ENCODE results near the gene SFN. TPM values are rescaled to one million over a fixed set of nuclear protein-coding genes. Genes with fewer than 3 reads are reported as not detected.

The SFN gene
- total RNA-seq (2012; rRNA removed), result 0.18 TPM in 1 of 2 replicates, not detected in the other
- 0.17 and 0.34 TPM in 2 replicates for polyA plus RNA-seq (2012; rRNA removed)
- polyA plus RNA-seq (2012; cell fraction: cytosol; rRNA removed), result 0.13 TPM in 1 of 2 replicates, not detected in the other
- polyA plus RNA-seq (2012; cell fraction: nucleus; rRNA removed; ENCODE audit: low replicate concordance), result 0.58 and 0.98 TPM in 2 replicates
- Bru-seq, nascent RNA, result percentile 27 among the genes with signal in this experiment
- percentile 26 among the genes with signal in this experiment for BruChase-seq, experiment 1, labeled RNA remaining after a 6-hour chase
- BruChase-seq, experiment 2, labeled RNA remaining after a 2-hour chase, result percentile 25 among the genes with signal in this experiment
- long read RNA-seq, result 0 reads

DNA sequence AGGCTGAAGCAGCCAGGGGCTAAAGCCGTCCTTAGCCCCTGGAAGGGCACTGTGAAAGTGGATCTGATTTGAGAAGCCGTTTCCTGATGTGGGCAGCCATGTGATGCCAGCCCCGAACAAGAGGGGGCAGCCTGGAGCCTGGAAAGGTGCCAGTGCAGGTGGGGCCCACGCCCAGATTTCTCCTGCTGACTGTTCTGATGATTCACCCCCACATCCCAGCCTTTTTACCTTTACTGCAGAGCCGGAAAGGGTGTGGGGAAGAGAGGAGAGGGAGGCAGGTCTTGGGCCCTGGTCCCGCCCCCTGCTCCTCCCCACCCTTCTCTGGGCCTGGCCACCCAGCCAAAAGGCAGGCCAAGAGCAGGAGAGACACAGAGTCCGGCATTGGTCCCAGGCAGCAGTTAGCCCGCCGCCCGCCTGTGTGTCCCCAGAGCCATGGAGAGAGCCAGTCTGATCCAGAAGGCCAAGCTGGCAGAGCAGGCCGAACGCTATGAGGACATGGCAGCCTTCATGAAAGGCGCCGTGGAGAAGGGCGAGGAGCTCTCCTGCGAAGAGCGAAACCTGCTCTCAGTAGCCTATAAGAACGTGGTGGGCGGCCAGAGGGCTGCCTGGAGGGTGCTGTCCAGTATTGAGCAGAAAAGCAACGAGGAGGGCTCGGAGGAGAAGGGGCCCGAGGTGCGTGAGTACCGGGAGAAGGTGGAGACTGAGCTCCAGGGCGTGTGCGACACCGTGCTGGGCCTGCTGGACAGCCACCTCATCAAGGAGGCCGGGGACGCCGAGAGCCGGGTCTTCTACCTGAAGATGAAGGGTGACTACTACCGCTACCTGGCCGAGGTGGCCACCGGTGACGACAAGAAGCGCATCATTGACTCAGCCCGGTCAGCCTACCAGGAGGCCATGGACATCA lies at the start of gene SFN:
TSS of gene SFN (plus strand) at position 369 of the 904 bp plus-strand sequence. CDS start at position 433, 64 bp downstream.
- Histone ChIP-seq H4K8ac (ENCODE audit: low read depth in 2 of 2, low read length in 2 of 2) (peak within 1 kb of the TSS in 1 of 2 experiments; percentile 70; a peak in 2 of 4 replicates), H2BK120ac (ENCODE audit: low read depth, low read length) (0 out of 2 replicates have a peak within 1 kb of the TSS, but pooled peaks have one; percentile 49), H2AK9ac (replicated peaks; ENCODE audit: low read depth, low read length, poor library complexity) (peak within 1 kb of the TSS; percentile 97), H3K56ac (ENCODE audit: extremely low read depth, insufficient read depth, low read length) (no peak within 1 kb of the TSS), H3K36me3 (ENCODE audit: control insufficient read depth, insufficient read depth, low read length) (no peaks in the 10 kb centered on the region), H3K4me2 (ENCODE audit: low read depth, low read length) (no peak within 1 kb of the TSS; the same call in 1 of the 2 replicates), H2BK5ac (ENCODE audit: low read depth, low read length, poor library complexity, severe bottlenecking) (peak within 1 kb of the TSS; percentile 45), H3K4ac (ENCODE audit: low read depth, low read length) (peak within 1 kb of the TSS; percentile 77; the same call in 1 of the 2 replicates), H3K9me3 (ENCODE audit: control insufficient read depth, insufficient read depth, low read length) (no peaks in the 10 kb centered on the region), H2AFZ (replicated peaks; ENCODE audit: low read length, poor library complexity) (peak within 1 kb of the TSS; percentile 88), H3K9me1 (ENCODE audit: insufficient read depth, low read length) (peaks cover 12% of the 10 kb centered on the region), H3K23ac (ENCODE audit: low read depth, low read length) (peak within 1 kb of the TSS; percentile 74), H4K91ac (ENCODE audit: insufficient read depth, low read depth, low read length) (peak within 1 kb of the TSS; percentile 80; the same call in 1 of the 2 replicates), H3K27me3 (ENCODE audit: control insufficient read depth, insufficient read depth, low read length) (no peaks in the 10 kb centered on the region), H3K27ac (ENCODE audit: insufficient read depth, low read length) (peak within 1 kb of the TSS; percentile 71; the same call in 1 of the 2 replicates), H4K20me1 (ENCODE audit: insufficient read depth, low read length) (no peaks in the 10 kb centered on the region), H2BK15ac (ENCODE audit: low read depth, low read length) (no peak within 1 kb of the TSS), H3K18ac (ENCODE audit: low read depth, low read length) (no peak within 1 kb of the TSS), H3K14ac (replicated peaks; ENCODE audit: low read depth, low read length) (peak within 1 kb of the TSS; percentile 51; the same call in 1 of the 2 replicates), H3K4me3 (ENCODE audit: insufficient read depth, low read depth, low read length) (no peak within 1 kb of the TSS), H2AK5ac (ENCODE audit: low read depth, low read length) (peak within 1 kb of the TSS; percentile 87), H3K9ac (ENCODE audit: low read depth, low read length) (no peak within 1 kb of the TSS), H2BK20ac (ENCODE audit: low read depth, low read length) (no peak within 1 kb of the TSS), H3K79me1 (ENCODE audit: low read depth in 1 of 2, low read length in 2 of 2) (0 out of 4 replicates have a peak, but pooled peaks cover 0 to 3% of the 10 kb centered on the region in 2 experiments), H3K4me1 (ENCODE audit: control insufficient read depth, insufficient read depth, low read length) (peaks cover 4% of the 10 kb centered on the region), H4K5ac (ENCODE audit: low read depth, low read length) (no peak within 1 kb of the TSS)
- TF ChIP-seq FOS (IDR thresholded peaks at IDR 0.05; ENCODE audit: low read depth, low read length) (no peak), CTCF (conservative IDR thresholded peaks at IDR 0.05; ENCODE audit: low read depth, low read length) (peak; percentile 20; the same call in 1 of the 2 replicates)
- TF ChIP-seq, protein P1, sequence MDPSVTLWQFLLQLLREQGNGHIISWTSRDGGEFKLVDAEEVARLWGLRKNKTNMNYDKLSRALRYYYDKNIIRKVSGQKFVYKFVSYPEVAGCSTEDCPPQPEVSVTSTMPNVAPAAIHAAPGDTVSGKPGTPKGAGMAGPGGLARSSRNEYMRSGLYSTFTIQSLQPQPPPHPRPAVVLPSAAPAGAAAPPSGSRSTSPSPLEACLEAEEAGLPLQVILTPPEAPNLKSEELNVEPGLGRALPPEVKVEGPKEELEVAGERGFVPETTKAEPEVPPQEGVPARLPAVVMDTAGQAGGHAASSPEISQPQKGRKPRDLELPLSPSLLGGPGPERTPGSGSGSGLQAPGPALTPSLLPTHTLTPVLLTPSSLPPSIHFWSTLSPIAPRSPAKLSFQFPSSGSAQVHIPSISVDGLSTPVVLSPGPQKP (IDR thresholded peaks at IDR 0.05; ENCODE audit: borderline replicate concordance, low read depth, low read length), result no peak
- dilution Hi-C loops (cut with HindIII; ENCODE audit: low sequenced_read_pairs, unreplicated experiment) (no loop called here), intact Hi-C loops (cut with micrococcal nuclease) (loop anchor here (10.0 kb wide), 1 partner anchor 168 kb away; the partner anchor contains the start of gene ARID1A), in situ Hi-C loops (cut with MboI; ENCODE audit: low sequenced_read_pairs) (no loop called here)
- DNase-seq, result no peak
- POLR2A ChIA-PET (ENCODE audit: unreplicated experiment), result interaction anchor here (0.5 kb wide), 1 partner anchor 631 kb away, joined by 3 read pairs; no protein-coding TSS in a partner anchor
- CTCF ChIA-PET, result no interaction called here
- ATAC-seq (ENCODE audit: low read depth), result no peak
- 95% methylated on average over 15 of the region's 37 CpGs; no CpG with 5 or more reads in 1 of the 2 experiments for WGBS, 2 experiments (ENCODE audit: extremely low coverage in 2 of 2, insufficient read length in 1 of 2)
- no TSS peak for BruUV-seq (replicated peaks)
